Dendritic cell treated with granulocyte-macrophage colony-stimulating factor and Interleukin-4, amounts not matched to agents 40 ng/mL and 50 ng/mL, for 4 days (primary cell): Measurements from ENCODE around the gene ELK4.
A peak's percentile ranks its signal among the peaks of the same experiment; 100 is the strongest.
"Not testable (repeated sequence)": the region's sequence is repeated elsewhere in the genome, so short reads cannot be mapped to it uniquely, and the experiment has no call there.

ENCODE experiments used
- H3K27ac Mint-ChIP-seq: one replicate; pipeline ENCODE4 v1.8.0; 2022; ENCODE audit warnings: mild to moderate bottlenecking, mixed read lengths
- H3K27me3 Mint-ChIP-seq: one replicate; pipeline ENCODE4 v1.8.0; 2022; ENCODE audit warnings: mild to moderate bottlenecking, mixed read lengths
- H3K36me3 Mint-ChIP-seq: one replicate; pipeline ENCODE4 v1.8.0; 2022; ENCODE audit warnings: low read depth, mixed read lengths
- H3K4me1 Mint-ChIP-seq: one replicate; pipeline ENCODE4 v1.8.0; 2022; ENCODE audit warnings: low read depth, mixed read lengths
- H3K4me3 Mint-ChIP-seq: one replicate; pipeline ENCODE4 v1.8.0; 2022; ENCODE audit warnings: mild to moderate bottlenecking, moderate library complexity, mixed read lengths
- H3K9me3 Mint-ChIP-seq: one replicate; pipeline ENCODE4 v1.8.0; 2022; ENCODE audit warnings: mixed read lengths
- intact Hi-C: fragments of 100-400 bp; cut with micrococcal nuclease; formaldehyde crosslinking; loops from one replicate; pipeline ENCODE4 v1.15.0; 2022

The ELK4 gene

GRCh38 chr1:205658943-205659581 lies 27.3 kb upstream of the ELK4 start:
- Mint-ChIP-seq H3K4me3 (no peak overlapping the region), H3K9me3 (no peaks in the 10 kb centered on the region), H3K36me3 (no peaks in the 10 kb centered on the region), H3K4me1 (peaks cover 27% of the 10 kb centered on the region), H3K27ac (no peak overlapping the region), H3K27me3 (peaks cover 40% of the 10 kb centered on the region)
- intact Hi-C loops, result loop anchor here (1.0 kb wide), 1 partner anchor 52 kb away; no protein-coding TSS in a partner anchor

GRCh38 chr1:205656236-205656635 lies 24.4 kb upstream of the ELK4 start:
- intact Hi-C loops, result loop anchor here (2.0 kb wide), 1 partner anchor 23 kb away; the partner anchor contains the start of gene ELK4
- Mint-ChIP-seq H3K27me3 (peaks cover 22% of the 10 kb centered on the region), H3K36me3 (no peaks in the 10 kb centered on the region), H3K27ac (no peak overlapping the region), H3K4me3 (no peak overlapping the region), H3K9me3 (no peaks in the 10 kb centered on the region), H3K4me1 (peaks cover 10% of the 10 kb centered on the region)

- H3K27ac Mint-ChIP-seq, result no peak overlapping the region
- H3K36me3 Mint-ChIP-seq, result no peaks in the 10 kb centered on the region
- no peaks in the 10 kb centered on the region for H3K4me1 Mint-ChIP-seq
- H3K9me3 Mint-ChIP-seq, result no peaks in the 10 kb centered on the region
- H3K27me3 Mint-ChIP-seq, result no peaks in the 10 kb centered on the region
- H3K4me3 Mint-ChIP-seq, result no peak overlapping the region
- intact Hi-C loops, result no loop called here
Measured at GRCh38 chr1:205652984-205653383, 21.2 kb upstream of the ELK4 start.

DNA sequence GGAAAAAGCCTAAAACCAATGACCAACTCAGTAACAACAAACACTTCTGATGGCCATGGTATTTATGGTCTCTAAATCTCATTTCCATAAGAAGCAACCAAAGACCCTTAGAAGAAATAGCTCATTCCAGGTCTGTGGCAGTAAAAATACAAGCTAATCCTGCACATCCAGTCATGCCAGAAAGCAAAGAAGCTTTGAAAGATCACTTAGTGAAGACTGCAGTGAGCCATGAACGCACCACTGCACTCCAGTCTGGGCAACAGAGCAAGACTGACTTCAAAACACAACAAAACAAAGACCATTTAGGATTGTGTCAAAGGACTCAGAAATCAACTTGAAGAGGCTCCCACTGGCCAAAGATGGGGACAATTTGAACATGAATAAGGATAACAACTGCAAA lies 18.4 kb upstream of the ELK4 start:
- Mint-ChIP-seq H3K27me3 (no peaks in the 10 kb centered on the region), H3K4me3 (no peak overlapping the region), H3K36me3 (no peaks in the 10 kb centered on the region), H3K27ac (no peak overlapping the region), H3K9me3 (no peaks in the 10 kb centered on the region), H3K4me1 (no peaks in the 10 kb centered on the region)
- intact Hi-C loops, result no loop called here

GRCh38 chr1:205645519-205645918 lies 13.7 kb upstream of the ELK4 start:
- Mint-ChIP-seq H3K9me3 (no peaks in the 10 kb centered on the region), H3K27ac (no peak overlapping the region), H3K4me3 (no peak overlapping the region), H3K4me1 (no peaks in the 10 kb centered on the region), H3K36me3 (no peaks in the 10 kb centered on the region), H3K27me3 (no peaks in the 10 kb centered on the region)
- intact Hi-C loops, result no loop called here

GRCh38 chr1:205642679-205643307 lies 11.0 kb upstream of the ELK4 start:
- Mint-ChIP-seq H3K27ac (no peak overlapping the region), H3K4me1 (no peaks in the 10 kb centered on the region), H3K27me3 (peaks cover 8% of the 10 kb centered on the region), H3K4me3 (no peak overlapping the region), H3K36me3 (no peaks in the 10 kb centered on the region), H3K9me3 (no peaks in the 10 kb centered on the region)
- intact Hi-C loops, result no loop called here

DNA sequence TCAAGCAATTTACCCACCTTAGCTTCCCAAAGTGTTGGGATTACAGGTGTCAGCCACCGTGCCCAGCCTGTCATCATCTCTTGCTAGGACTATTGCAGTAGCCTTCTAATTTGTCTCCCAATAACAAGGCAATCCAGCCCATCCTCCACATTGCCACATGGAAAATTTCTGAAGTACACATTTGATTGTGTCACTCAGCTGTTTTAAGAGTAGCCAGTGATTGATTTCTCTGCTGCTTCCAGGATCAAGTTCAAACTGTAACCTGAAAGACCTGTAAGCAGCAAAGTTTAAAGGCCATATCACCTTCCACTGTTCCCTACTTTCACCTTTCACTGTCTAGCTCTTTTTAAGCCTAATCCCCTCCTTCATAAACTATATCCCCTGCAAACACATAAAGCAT lies 7.8 kb upstream of the ELK4 start:
- H3K4me3 Mint-ChIP-seq, result no peak overlapping the region
- no peaks in the 10 kb centered on the region for H3K36me3 Mint-ChIP-seq
- intact Hi-C loops, result no loop called here
- no peaks in the 10 kb centered on the region for H3K9me3 Mint-ChIP-seq
- H3K27me3 Mint-ChIP-seq, result peaks cover 11% of the 10 kb centered on the region
- peaks cover 5% of the 10 kb centered on the region for H3K4me1 Mint-ChIP-seq
- no peak overlapping the region for H3K27ac Mint-ChIP-seq

GRCh38 chr1:205637854-205638468 lies 6.2 kb upstream of the ELK4 start:
- peak overlapping the region; percentile 11 for H3K27ac Mint-ChIP-seq
- peaks cover 11% of the 10 kb centered on the region for H3K27me3 Mint-ChIP-seq
- no peaks in the 10 kb centered on the region for H3K36me3 Mint-ChIP-seq
- no peaks in the 10 kb centered on the region for H3K9me3 Mint-ChIP-seq
- no peak overlapping the region for H3K4me3 Mint-ChIP-seq
- H3K4me1 Mint-ChIP-seq, result peaks cover 5% of the 10 kb centered on the region
- intact Hi-C loops, result no loop called here

DNA sequence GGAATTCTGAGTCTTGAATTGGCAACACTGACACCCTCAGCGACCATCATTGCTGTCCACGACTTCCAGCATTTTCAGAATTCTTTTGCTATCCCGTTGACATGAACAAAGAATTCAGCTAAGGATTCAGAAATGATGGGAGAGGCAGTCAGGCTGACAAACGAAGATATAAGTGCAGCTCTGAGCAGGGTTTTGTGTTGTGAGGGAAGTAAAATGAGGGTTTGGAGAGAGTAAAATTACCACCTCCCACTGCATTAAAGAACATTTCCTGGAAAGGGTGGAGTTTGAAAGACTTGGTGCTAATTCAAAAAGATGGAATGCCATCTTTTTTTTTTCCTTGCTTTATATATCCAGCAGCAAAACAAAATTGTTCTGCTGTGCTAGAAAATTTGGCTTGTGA lies 4.9 kb upstream of the ELK4 start:
- H3K27me3 Mint-ChIP-seq, result peaks cover 11% of the 10 kb centered on the region
- no peak overlapping the region for H3K27ac Mint-ChIP-seq
- no peak overlapping the region for H3K4me3 Mint-ChIP-seq
- no peaks in the 10 kb centered on the region for H3K9me3 Mint-ChIP-seq
- no peaks in the 10 kb centered on the region for H3K36me3 Mint-ChIP-seq
- H3K4me1 Mint-ChIP-seq, result peaks cover 5% of the 10 kb centered on the region
- intact Hi-C loops, result no loop called here

DNA sequence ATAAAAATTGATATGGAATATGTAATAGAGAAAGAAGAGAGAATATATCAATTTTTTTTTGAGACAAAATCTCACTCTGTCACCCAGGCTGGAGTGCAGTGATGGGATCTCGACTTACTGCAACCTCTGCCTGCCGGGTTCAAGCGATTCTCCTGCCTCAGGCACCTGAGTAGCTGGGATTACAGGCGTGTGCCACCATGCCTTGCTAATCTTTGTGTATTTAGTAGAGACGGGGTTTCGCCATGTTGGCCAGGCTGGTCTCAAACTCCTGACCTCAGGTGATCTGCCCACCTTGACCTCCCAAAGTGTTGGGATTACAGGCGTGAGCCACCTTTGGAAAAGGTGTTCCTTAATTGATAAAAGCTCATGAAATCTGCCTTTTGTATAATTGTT lies 4.3 kb upstream of the ELK4 start:
- H3K36me3 Mint-ChIP-seq, H3K4me1 Mint-ChIP-seq, intact Hi-C loops, H3K9me3 Mint-ChIP-seq, H3K27ac Mint-ChIP-seq, H3K4me3 Mint-ChIP-seq: not testable (repeated sequence)
- peaks cover 11% of the 10 kb centered on the region for H3K27me3 Mint-ChIP-seq

- Mint-ChIP-seq H3K27me3 (peaks cover 5% of the 10 kb centered on the region), H3K27ac (no peak overlapping the region), H3K9me3 (no peaks in the 10 kb centered on the region), H3K4me3 (no peak overlapping the region), H3K36me3 (peaks cover 6% of the 10 kb centered on the region), H3K4me1 (peaks cover 13% of the 10 kb centered on the region)
- intact Hi-C loops, result loop anchor here (2.0 kb wide), 1 partner anchor 23 kb away; no protein-coding TSS in a partner anchor
Measured at GRCh38 chr1:205633421-205633976, 1.7 kb upstream of the ELK4 start.

DNA sequence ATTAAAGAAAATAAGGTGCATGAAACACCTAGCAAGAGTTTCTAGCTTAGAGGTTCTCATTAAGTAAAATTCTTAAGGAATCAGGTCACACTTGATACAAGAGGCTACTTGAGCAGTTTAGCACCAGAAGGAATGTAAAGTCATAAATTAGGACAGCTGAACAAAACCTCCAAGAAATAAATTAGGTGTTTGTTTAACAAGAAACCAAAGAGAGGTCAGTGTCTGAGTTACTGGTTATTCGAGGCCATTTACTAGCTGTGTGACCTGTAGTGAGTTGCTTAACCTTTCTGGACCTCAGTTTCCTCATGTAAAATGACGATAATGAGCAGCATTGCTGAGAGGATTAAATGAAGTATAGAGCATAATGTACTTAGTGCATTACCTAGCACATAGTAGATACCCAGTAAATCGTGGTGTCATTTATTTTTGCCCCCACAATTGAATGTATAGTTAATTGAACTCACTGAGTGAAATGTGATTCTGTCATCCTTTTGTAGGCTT lies 908 bp upstream of the ELK4 start:
- Mint-ChIP-seq H3K4me3 (peak overlapping the region; percentile 75), H3K27me3 (peaks cover 3% of the 10 kb centered on the region), H3K9me3 (no peaks in the 10 kb centered on the region), H3K27ac (peak overlapping the region; percentile 95), H3K4me1 (peaks cover 13% of the 10 kb centered on the region), H3K36me3 (peaks cover 6% of the 10 kb centered on the region)
- intact Hi-C loops, result loop anchor here (1.0 to 2.0 kb wide), 3 partner anchors 24 to 103 kb away; no protein-coding TSS in a partner anchor

DNA sequence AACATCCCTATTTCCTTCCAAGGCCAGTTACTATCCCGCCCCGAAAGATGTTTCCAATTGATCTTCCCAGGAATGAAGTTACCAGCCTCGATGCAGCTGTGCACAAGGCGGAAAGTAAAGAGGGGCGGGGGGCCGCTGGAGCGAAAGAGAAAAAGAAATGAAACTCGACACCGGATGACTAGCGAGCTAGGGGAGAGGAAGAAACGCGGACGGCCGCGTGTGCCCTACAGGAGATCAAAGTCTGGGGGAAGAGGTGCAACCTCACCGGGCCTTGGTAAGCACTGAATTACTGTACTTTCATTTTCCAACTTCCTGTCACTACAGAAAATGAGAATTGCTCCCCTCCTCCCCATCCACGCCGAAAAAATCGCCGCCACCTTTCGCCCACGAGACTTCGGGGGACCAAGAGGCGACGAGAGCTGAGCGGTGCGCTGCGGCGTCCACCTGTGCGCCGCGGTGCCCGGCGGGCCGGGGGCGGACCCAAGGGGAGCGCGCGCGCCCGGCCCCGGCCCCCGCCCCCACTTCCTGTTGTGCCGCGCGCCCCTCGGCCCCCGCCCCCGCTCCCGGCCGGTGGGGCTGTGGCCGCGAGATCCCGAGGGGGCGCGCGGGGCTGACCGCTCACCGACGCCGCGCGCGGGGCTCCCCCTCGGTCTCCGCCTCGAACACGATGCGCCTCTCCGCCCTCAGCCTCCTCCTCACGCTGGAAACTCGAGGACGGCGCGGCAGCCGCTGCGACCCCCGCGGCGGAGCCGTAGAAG lies 622 bp downstream of the ELK4 start:
- peak overlapping the region; percentile 100 for H3K4me3 Mint-ChIP-seq
- H3K27ac Mint-ChIP-seq, result peak overlapping the region; percentile 95
- peaks cover 19% of the 10 kb centered on the region for H3K4me1 Mint-ChIP-seq
- H3K27me3 Mint-ChIP-seq, result no peaks in the 10 kb centered on the region
- intact Hi-C loops, result no loop called here
- no peaks in the 10 kb centered on the region for H3K9me3 Mint-ChIP-seq
- peaks cover 12% of the 10 kb centered on the region for H3K36me3 Mint-ChIP-seq
